GM12891 (cell line): ENCODE data around the gene LMNA.

Source experiments
- DNase-seq: peaks from one replicate; pipeline ENCODE4 v3.0.0; 2011; ENCODE audit warnings: low spot score; ENCODE audit not compliant: insufficient read length
- FAIRE-seq: peaks from 2 replicates; lab custom pipeline; 2011; peaks lifted over from hg19 to GRCh38; lab: Jason Lieb, UNC
- PAX5 ChIP-seq: IDR thresholded peaks from 2 replicates; pipeline ENCODE4 v1.6.1; 2011; ENCODE audit warnings: low read length, moderate library complexity, mild to moderate bottlenecking; ENCODE audit not compliant: insufficient read depth, severe bottlenecking
- POLR2A ChIP-seq: IDR thresholded peaks from 2 replicates; pipeline ENCODE4 v1.6.1; 2011; ENCODE audit warnings: low read depth, low read length, control low read depth
- POLR2AphosphoS5 ChIP-seq: IDR thresholded peaks from 2 replicates; pipeline ENCODE4 v1.6.1; 2011; ENCODE audit warnings: low read depth, low read length, control low read depth
- POU2F2 ChIP-seq: IDR thresholded peaks from 2 replicates; pipeline ENCODE4 v1.6.1; 2011; ENCODE audit warnings: low read depth, mild to moderate bottlenecking, control low read depth, low read length, moderate library complexity
- SPI1 ChIP-seq: IDR thresholded peaks from 2 replicates; pipeline ENCODE4 v1.6.1; 2011; ENCODE audit warnings: low read depth, low read length, control low read depth
- TAF1 ChIP-seq: IDR thresholded peaks from 2 replicates; pipeline ENCODE4 v1.6.1; 2011; ENCODE audit warnings: low read depth, low read length, control low read depth

The LMNA gene

GRCh38 chr1:156129687-156130577, 15.4 kb downstream of the LMNA start:
- FAIRE-seq (peak; percentile 89), DNase-seq (peak; percentile 66)
- no peak for TF ChIP-seq SPI1

GRCh38 chr1:156130578-156130942, 16.0 kb downstream of the LMNA start:
- TF ChIP-seq POLR2A = no peak
- TF ChIP-seq POU2F2 = no peak
- no peak for TF ChIP-seq TAF1
- no peak for TF ChIP-seq POLR2AphosphoS5
- TF ChIP-seq SPI1 = no peak
- no peak for TF ChIP-seq PAX5

GRCh38 chr1:156134716-156135435, 20.4 kb downstream of the LMNA start:
- DNase-seq = no peak
- FAIRE-seq = no peak
- TF ChIP-seq TAF1 (no peak), POU2F2 (no peak)

More at GRCh38 chr1:156130578-156130942, 16.0 kb downstream of the LMNA start:
- FAIRE-seq (no peak), DNase-seq (no peak)

- no peak for TF ChIP-seq TAF1
- no peak for TF ChIP-seq POLR2A
- no peak for TF ChIP-seq POU2F2
- TF ChIP-seq SPI1 = no peak
- no peak for TF ChIP-seq PAX5
- TF ChIP-seq POLR2AphosphoS5 = no peak
- FAIRE-seq (no peak), DNase-seq (no peak)
Measured at GRCh38 chr1:156135930-156136871, 21.7 kb downstream of the LMNA start.

GRCh38 chr1:156136970-156137483, 22.5 kb downstream of the LMNA start:
- TF ChIP-seq POLR2AphosphoS5 (no peak), PAX5 (no peak), POLR2A (no peak), SPI1 (no peak), POU2F2 (no peak), TAF1 (no peak)
- FAIRE-seq = no peak
- DNase-seq = no peak

- FAIRE-seq = no peak
- DNase-seq = no peak
- no peak for TF ChIP-seq TAF1
- TF ChIP-seq POLR2AphosphoS5 = no peak
- TF ChIP-seq SPI1 = no peak
- no peak for TF ChIP-seq POU2F2
- TF ChIP-seq POLR2A = no peak
- no peak for TF ChIP-seq PAX5
Measured at GRCh38 chr1:156138458-156138867, 24.0 kb downstream of the LMNA start.

GRCh38 chr1:156140879-156141707, 26.6 kb downstream of the LMNA start:
- no peak for FAIRE-seq
- no peak for DNase-seq
- TF ChIP-seq POU2F2 (no peak), POLR2AphosphoS5 (peak; percentile 67)

GRCh38 chr1:156143765-156144489, 29.4 kb downstream of the LMNA start:
- DNase-seq = no peak
- TF ChIP-seq POLR2AphosphoS5 (no peak), POLR2A (no peak), SPI1 (no peak), PAX5 (no peak), TAF1 (no peak), POU2F2 (no peak)
- no peak for FAIRE-seq

GRCh38 chr1:156144742-156145141, 30.2 kb downstream of the LMNA start:
- DNase-seq (no peak), FAIRE-seq (no peak)
- TF ChIP-seq SPI1 = no peak
- TF ChIP-seq POU2F2 = no peak
- no peak for TF ChIP-seq POLR2AphosphoS5
- TF ChIP-seq POLR2A = no peak
- TF ChIP-seq PAX5 = no peak
- TF ChIP-seq TAF1 = no peak
